NT2/D1 (cell line): ENCODE data around the gene CFAP410.

Experiments used
- SUZ12 ChIP-seq: IDR thresholded peaks from 2 replicates; pipeline ENCODE4 v1.6.1; 2011; ENCODE audit not compliant: insufficient read length, insufficient read depth; ENCODE audit errors: extremely low read depth
- YY1 ChIP-seq: IDR thresholded peaks from 2 replicates; pipeline ENCODE4 v1.6.1; 2011; ENCODE audit not compliant: insufficient read length, insufficient read depth
- ZNF274 ChIP-seq: IDR thresholded peaks from 2 replicates; pipeline ENCODE4 v1.6.1; 2011; ENCODE audit warnings: mild to moderate bottlenecking, low read depth, low read length

GRCh38 chr21:44376606-44377005 lies 37.4 kb upstream of the CFAP410 start:
- TF ChIP-seq ZNF274 (no peak), YY1 (no peak), SUZ12 (no peak)
